ENCODE measurements around the gene NIPAL1.

Gene NIPAL1

DNA sequence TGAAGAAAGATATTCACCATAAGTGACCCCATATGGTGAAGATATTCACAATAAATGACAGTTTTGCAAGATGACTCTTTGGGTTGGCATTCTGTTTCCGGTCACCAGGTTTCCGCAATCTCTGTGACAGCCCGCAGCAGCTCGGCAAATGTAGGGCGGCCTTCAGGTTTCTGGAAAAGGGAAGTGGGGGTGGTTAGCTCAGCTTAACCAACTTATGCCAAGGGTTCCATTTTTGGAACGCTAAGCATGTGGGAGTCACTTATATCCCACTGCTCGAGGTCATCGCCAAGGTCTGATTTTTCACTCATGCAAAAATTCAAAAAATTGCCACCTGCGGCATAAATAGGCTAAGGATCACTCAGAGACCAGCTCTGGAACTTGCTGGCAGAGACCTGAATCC is 51.0 kb downstream of the NIPAL1 start:
- DNase-seq (ENCODE audit: low spot score), result no peak

DNA sequence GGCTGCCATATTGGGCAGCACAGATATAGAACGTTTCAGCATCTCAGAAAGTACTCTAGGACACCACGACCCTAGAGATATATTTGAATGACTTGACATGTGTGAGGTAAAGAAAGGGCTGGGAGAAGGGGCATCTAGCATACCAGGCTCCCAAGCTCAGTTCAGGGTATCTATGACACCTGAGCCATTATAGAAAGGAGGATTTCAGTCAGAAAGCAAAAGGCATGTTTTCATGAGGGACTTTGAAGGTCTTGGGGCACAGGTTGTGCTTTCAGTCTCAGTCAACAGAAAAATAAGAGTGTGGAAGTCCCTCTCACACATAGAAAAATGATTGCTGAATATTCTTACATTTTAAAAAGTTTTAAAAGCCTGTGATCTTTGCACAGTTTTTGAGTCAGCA is 51.6 kb downstream of the NIPAL1 start:
- no peak for DNase-seq (ENCODE audit: low spot score)

DNA sequence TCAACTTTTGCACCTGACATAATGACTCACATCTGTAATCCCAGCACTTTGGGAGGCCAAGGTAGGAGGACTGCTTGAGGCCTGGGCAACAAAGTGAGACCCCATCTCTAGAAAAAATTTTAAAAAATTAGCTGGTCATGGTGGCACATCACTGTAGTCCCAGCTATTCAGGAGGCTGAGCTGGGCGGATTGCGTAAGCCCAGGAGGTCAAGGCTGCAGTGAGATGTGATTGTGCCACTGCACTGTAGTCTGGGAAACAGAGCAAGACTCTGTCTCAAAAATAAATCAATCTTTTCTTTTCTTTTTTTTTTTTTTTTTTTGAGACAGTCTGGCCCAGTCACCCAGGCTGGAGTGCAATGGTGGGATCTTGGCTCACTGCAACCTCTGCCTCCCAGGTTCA is 52.5 kb downstream of the NIPAL1 start:
- DNase-seq (ENCODE audit: low spot score), result no peak

DNA sequence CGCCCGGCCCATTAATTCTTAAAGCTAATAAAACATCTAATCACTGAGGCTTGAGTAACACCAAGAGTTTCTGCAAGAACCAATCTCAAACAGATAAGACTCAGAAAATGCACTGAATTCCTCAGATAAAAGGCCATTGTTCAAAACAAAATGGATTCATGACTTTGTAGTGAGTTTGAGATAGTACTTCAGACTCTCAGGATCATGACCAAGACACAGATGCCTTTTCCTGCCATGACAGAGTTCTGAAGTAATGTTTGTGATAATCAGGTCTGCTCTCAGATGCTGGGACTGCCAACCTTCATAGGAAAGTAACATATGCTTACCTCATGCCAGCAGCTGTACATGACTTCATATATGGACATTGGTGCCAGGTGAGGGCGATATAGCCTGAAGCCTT is 54.6 kb downstream of the NIPAL1 start:
- DNase-seq (ENCODE audit: low spot score), result no peak

DNA sequence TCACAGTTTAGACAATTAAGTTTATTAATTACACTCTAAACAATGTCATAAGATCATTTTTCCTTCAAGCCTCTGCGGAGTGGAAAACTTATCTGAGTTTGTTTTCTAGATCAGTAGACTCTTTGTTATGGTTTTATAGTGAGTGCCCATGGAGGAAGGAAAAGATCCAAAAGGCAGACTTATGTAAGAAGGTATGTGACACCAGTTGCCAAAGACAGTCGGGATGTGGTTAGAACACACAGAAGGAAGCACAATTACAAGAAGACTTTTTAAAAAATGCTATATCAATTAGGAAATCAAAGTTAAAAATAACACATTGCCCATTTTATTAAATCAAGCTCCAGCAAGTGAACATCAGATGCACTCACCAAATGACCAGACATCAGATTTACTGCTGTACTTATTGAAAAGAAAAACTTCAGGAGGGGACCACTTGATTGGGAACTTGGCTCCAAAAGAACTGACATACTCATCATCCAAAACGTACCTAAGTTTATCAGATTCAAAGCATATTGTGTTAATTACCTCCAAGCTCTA is 57.1 kb downstream of the NIPAL1 start:
- DNase-seq (ENCODE audit: low spot score), result no peak

DNA sequence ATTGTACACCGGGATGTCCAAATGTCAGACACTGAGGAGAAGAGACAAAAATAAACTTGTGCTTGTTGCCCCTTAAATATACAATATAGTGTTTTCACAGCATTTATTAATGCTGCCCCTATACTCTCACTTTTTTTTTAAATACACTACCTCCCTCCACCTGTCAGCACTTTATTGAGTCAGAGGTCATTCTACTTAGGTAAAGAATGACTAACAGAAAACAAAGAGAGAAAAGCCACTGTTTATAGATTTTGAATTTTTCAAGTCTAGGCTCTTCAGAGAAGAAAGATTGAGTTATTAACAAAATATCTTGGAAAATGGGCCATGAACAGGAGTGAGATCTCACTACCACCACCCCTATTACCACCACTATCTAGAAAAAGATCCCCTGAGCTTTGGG is 58.1 kb downstream of the NIPAL1 start:
- DNase-seq (ENCODE audit: low spot score), result no peak

DNA sequence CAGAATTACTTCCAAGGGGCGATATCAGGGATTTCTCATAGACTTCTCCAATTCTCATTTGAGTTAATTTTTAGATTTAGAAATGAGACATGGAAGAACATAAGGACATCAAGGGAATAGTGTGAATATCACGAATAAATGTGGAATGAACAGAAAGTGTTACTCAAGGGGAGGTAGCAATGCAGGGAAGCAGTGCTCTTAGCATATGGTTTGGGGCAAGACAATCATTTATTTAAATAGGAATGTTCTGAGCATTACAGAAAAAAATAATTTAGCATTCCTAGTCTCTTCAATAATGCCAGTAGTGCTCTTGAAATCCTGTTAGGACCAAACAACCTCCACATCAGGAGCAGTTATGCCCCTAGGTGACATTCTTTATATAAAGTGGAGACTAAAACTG is 61.9 kb downstream of the NIPAL1 start:
- no peak for DNase-seq (ENCODE audit: low spot score)

DNA sequence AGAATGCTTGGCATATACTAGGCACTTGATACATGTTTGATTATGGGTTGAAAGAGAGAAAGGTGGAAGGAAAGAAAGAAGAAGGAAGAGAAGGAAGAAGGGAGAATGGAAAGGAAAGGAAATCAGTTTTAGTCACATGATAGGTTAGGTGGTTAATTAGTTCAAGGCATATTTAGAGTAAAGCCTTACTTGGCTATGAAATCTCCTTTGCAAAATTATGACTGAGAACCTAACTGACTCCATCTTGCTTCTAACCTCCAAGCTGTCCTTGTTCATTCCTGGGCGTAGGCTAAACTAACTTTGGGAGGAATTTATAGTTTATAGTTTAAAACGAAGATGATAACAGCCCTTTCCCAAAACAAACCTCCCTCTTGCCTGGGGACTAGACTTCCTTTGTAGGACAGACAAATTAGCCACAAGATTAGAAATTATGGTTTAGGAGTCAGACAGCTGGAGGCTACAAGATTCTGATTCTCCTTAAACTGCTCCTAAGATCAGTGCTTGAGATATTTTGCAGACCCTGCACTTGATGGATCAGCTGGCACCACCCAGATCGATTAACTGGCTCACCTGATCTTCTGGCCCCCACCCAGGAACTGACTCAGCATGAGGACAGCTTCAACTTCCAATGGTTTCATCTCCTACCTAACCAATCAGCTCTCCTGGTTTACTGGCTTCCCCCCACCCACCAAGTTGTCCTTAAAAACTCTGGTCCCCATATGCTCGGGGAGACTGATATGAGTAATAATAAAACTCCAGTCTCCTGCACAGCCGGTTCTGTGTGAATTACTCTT is 62.5 kb downstream of the NIPAL1 start:
- DNase-seq (ENCODE audit: low spot score), result no peak

DNA sequence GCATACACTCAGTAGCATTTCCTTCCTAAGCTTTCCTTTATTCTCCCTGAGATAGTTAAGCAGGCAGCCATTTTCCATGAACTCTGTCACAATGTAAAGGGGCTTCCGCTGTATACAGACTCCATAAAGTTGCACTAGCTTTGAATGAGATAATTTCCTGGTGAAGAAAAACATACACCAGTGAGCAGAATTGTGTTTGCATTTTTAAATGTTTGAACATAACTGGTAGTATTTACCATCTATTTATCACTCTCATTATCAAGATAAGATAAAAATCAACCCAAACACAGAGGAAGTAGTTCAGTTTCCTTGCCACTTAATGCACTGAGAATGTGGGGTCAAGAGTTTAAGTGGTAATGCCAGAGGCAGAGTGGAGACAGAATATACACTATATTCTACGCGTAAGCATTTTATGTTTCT is 63.4 kb downstream of the NIPAL1 start:
- DNase-seq (ENCODE audit: low spot score), result no peak

DNA sequence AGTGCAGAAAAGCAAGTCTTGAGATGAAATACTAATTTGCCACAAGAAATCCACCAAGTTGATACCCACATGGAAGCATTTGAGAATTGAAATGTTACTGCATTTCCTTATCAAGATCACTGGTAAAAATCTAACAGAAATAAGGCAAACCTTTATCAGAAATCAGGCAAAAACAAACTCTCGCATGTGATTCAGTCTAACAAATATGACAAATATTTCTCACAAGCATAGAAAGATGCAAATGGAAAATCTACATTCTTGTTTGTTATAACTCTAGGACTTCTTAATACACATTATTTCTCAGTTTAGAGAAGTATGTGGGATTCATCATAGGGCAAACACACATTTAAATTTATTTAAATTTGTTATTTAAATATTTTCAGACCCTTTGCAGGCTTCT is 64.6 kb downstream of the NIPAL1 start:
- DNase-seq (ENCODE audit: low spot score), result no peak

DNA sequence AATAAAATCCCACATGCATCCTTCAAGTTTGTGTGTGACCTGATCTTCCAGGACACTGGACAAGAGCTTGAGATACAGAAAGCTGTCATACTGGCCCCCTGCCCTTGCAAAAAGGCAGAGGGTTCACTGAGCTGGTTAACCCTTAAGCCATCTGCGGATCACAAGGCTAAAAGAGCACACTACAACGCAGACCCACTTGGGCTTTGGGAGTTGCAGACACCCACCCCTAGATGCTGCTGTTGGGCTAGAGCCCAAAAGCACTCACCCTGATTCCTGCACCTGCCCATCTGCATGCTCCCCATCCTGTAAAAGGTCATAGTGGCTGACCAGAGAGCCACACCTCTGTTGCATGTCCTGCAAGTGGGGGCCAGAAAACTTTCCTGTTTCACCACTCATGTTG is 66.4 kb downstream of the NIPAL1 start:
- DNase-seq (ENCODE audit: low spot score), result no peak

DNA sequence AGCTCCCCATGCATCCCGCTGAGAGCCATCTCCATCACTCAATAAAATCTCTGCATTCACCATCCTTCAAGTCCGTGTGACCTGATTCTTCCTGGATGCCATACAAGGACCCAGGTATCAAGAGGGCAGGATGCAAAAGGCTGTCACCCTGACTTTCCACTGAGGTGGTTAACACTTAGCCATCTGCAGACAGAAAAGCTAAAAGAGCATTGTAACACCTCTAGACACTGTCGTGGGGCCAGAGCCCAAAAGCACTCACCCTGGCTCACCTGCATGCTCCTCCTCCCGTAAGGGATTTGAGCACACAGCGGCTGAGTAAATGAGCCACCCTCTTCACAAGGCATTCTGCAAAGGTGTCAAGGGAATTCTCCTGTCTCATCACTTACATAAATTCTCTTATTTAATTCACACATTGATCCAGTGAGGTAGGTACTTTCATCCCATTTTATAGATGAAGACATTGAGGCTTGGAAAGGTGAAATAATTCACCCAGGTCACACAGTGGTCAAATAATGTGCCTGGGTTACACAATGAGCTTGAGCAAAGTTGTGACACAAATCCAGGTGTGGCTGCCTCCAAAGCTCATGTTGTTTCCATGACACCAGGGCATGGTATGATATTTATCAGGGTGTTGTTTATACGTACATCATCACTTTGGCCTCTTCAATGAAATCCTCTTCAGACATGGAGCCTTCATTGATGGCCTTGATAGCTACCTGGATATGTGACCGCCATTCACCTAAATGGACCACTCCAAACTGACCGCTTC is 69.4 kb downstream of the NIPAL1 start:
- DNase-seq (ENCODE audit: low spot score), result no peak
